GM23338 (cell line): ENCODE results near the gene LIFR. TPM values are rescaled to one million over a fixed set of nuclear protein-coding genes. Genes with fewer than 3 reads are reported as not detected.

ENCODE experiments used
- ATAC-seq: fragments of 200-7000 bp; cut with Tn5 transposase; 3 replicates; pipeline ENCODE4 v1.9.1; 2020
- DNase-seq: peaks from one replicate; pipeline ENCODE4 v3.0.0-alpha.2; 2015; ENCODE audit warnings: low spot score
- H2AFZ ChIP-seq: fragments of 200-600 bp; sonication (generic); 2 replicates; pipeline ENCODE4 v1.8.0; 2016; ENCODE audit warnings: antibody characterized with exemption, mild to moderate bottlenecking, moderate library complexity
- H3F3A ChIP-seq: fragments of 200-600 bp; sonication (generic); replicated peaks from 2 replicates; pipeline ENCODE4 v1.8.0; 2017; ENCODE audit warnings: antibody characterized with exemption, mixed run types, low read depth
- H3K27ac ChIP-seq: fragments of 200-600 bp; sonication (generic); 2 replicates; pipeline ENCODE4 v1.6.1; 2016; ENCODE audit warnings: low read depth
- H3K27me3 ChIP-seq: fragments of 200-600 bp; sonication (generic); 2 replicates; pipeline ENCODE4 v1.8.0; 2016; ENCODE audit warnings: mild to moderate bottlenecking, mixed run types, moderate library complexity; ENCODE audit not compliant: insufficient read depth
- H3K36me3 ChIP-seq: fragments of 200-600 bp; sonication (generic); 2 replicates; pipeline ENCODE4 v1.8.0; 2016; ENCODE audit warnings: mild to moderate bottlenecking; ENCODE audit not compliant: insufficient read depth
- H3K4me1 ChIP-seq: fragments of 200-600 bp; sonication (generic); 2 replicates; pipeline ENCODE4 v1.8.0; 2016; ENCODE audit warnings: mild to moderate bottlenecking, moderate library complexity; ENCODE audit not compliant: insufficient read depth
- H3K4me2 ChIP-seq: fragments of 200-600 bp; sonication (generic); 2 replicates; pipeline ENCODE4 v1.7.1; 2017; ENCODE audit warnings: mixed run types
- H3K4me3 ChIP-seq: fragments of 200-600 bp; sonication (generic); 2 replicates; pipeline ENCODE4 v1.6.1; 2016; ENCODE audit warnings: mixed run types
- H3K79me2 ChIP-seq: fragments of 200-600 bp; sonication (generic); replicated peaks from 2 replicates; pipeline ENCODE4 v1.8.0; 2017; ENCODE audit warnings: mild to moderate bottlenecking; ENCODE audit not compliant: insufficient read depth
- H3K9me2 ChIP-seq: fragments of 200-600 bp; sonication (generic); 2 replicates; pipeline ENCODE4 v1.8.0; 2017; ENCODE audit not compliant: insufficient read depth
- H4K20me1 ChIP-seq: fragments of 200-600 bp; sonication (generic); replicated peaks from 2 replicates; pipeline ENCODE4 v1.8.0; 2017; ENCODE audit warnings: mild to moderate bottlenecking; ENCODE audit not compliant: insufficient read depth
- H3K27ac Mint-ChIP-seq: 2 replicates; pipeline ENCODE4 v1.8.0; 2020; ENCODE audit warnings: inconsistent platforms, mild to moderate bottlenecking, moderate library complexity, mixed read lengths
- H3K27me3 Mint-ChIP-seq: 3 replicates; pipeline ENCODE4 v1.8.0; 2022; ENCODE audit warnings: low read depth, mild to moderate bottlenecking, moderate library complexity, mixed read lengths, inconsistent platforms; ENCODE audit not compliant: insufficient read depth, poor library complexity
- H3K36me3 Mint-ChIP-seq: 3 replicates; pipeline ENCODE4 v1.8.0; 2021; ENCODE audit warnings: low read depth, mild to moderate bottlenecking, inconsistent platforms, moderate library complexity, mixed read lengths
- H3K4me1 Mint-ChIP-seq: 3 replicates; pipeline ENCODE4 v1.8.0; 2020; ENCODE audit warnings: mild to moderate bottlenecking, inconsistent platforms, mixed read lengths
- H3K4me3 Mint-ChIP-seq: 3 replicates; pipeline ENCODE4 v1.8.0; 2021; ENCODE audit warnings: moderate library complexity, mild to moderate bottlenecking, inconsistent platforms, mixed read lengths
- H3K9me3 Mint-ChIP-seq: 3 replicates; pipeline ENCODE4 v1.8.0; 2020; ENCODE audit warnings: moderate library complexity, mild to moderate bottlenecking, inconsistent platforms, mixed read lengths
- EZH2 ChIP-seq: fragments of 200-600 bp; sonication (generic); IDR thresholded peaks from one replicate; pipeline ENCODE4 v1.8.0; 2017; ENCODE audit warnings: antibody characterized with exemption, mild to moderate bottlenecking, low read depth; ENCODE audit not compliant: unreplicated experiment
- JUNB ChIP-seq: IDR thresholded peaks from one replicate; pipeline ENCODE4 v1.6.1; 2016; ENCODE audit warnings: antibody characterized with exemption; ENCODE audit not compliant: unreplicated experiment
- NANOG ChIP-seq: IDR thresholded peaks from 2 replicates; pipeline ENCODE4 v1.6.1; 2016; ENCODE audit warnings: antibody characterized with exemption, borderline replicate concordance
- POLR2AphosphoS5 ChIP-seq: IDR thresholded peaks from 2 replicates; pipeline ENCODE4 v1.6.1; 2016; ENCODE audit warnings: antibody characterized with exemption, low read depth
- STAT1 ChIP-seq: IDR thresholded peaks from one replicate; pipeline ENCODE4 v1.6.1; 2016; ENCODE audit warnings: antibody characterized with exemption; ENCODE audit not compliant: unreplicated experiment
- ZNF114 ChIP-seq: fragments of 250-450 bp; sonication (Bioruptor Pico); IDR thresholded peaks from 2 replicates; pipeline ENCODE4 v1.5.0; 2020; ENCODE audit warnings: mild to moderate bottlenecking, moderate library complexity
- polyA plus RNA-seq: library from polyadenylated mRNA; unstranded; fragments of >200 nt; fragmentation: Nextera tagmentation; extraction: Ambion mirVana; gene quantifications from 2 replicates; pipeline ENCODE4 v1.2.1, GENCODE V29; 2016
- total RNA-seq: library from RNA; depleted of rRNA; stranded (reverse); fragments of >200 nt; shearing (Covaris generic); gene quantifications from 2 replicates; pipeline ENCODE4 v1.2.3, GENCODE V29; 2014
- TF ChIP-seq, protein P1 (sequence below), 2 experiments: fragments of 200-600 bp in 1 of 2; sonication (generic) in 1 of 2; conservative IDR thresholded peaks; 2 replicates each; pipeline versions ENCODE4 v1.5.1 to v1.6.1; 2016 to 2017; ENCODE audit warnings: antibody characterized with exemption in 2 of 2, low read depth in 2 of 2, mild to moderate bottlenecking in 2 of 2, moderate library complexity in 1 of 2
- TF ChIP-seq, protein P2 (sequence below): IDR thresholded peaks from one replicate; pipeline ENCODE4 v1.6.1; 2018; ENCODE audit warnings: antibody characterized with exemption; ENCODE audit not compliant: unreplicated experiment
- TF ChIP-seq, protein P3 (sequence below): fragments of 250-450 bp; sonication (Bioruptor Pico); IDR thresholded peaks from 2 replicates; pipeline ENCODE4 v1.5.0; 2020; ENCODE audit warnings: mild to moderate bottlenecking, moderate library complexity

Gene LIFR
- total and polyA plus RNA-seq, 2 experiments from 2014 or later: 11.0 to 25.2 TPM

DNA sequence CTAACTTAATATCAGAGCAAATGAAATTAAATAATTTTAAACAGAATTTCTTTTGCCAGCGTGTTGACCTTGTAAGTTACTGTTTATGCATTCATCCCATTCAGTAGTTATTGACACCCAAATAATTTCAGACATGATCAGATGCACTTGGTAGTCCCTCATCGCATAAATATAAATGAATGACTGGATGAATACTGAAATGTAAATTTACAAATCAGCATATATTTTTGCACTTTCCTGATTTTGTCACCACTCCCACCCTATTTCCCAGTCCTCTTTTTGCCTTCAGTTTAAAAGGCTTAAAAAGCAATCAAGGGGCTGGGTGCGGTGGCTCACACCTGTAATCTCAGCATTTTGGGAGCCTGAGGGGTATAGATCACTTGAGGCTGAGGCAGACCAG, 17.1 kb upstream of the LIFR start:
- DNase-seq (no peak), ATAC-seq (no peak)
- no peak for TF ChIP-seq NANOG
- TF ChIP-seq, protein P1, sequence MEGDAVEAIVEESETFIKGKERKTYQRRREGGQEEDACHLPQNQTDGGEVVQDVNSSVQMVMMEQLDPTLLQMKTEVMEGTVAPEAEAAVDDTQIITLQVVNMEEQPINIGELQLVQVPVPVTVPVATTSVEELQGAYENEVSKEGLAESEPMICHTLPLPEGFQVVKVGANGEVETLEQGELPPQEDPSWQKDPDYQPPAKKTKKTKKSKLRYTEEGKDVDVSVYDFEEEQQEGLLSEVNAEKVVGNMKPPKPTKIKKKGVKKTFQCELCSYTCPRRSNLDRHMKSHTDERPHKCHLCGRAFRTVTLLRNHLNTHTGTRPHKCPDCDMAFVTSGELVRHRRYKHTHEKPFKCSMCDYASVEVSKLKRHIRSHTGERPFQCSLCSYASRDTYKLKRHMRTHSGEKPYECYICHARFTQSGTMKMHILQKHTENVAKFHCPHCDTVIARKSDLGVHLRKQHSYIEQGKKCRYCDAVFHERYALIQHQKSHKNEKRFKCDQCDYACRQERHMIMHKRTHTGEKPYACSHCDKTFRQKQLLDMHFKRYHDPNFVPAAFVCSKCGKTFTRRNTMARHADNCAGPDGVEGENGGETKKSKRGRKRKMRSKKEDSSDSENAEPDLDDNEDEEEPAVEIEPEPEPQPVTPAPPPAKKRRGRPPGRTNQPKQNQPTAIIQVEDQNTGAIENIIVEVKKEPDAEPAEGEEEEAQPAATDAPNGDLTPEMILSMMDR (conservative IDR thresholded peaks at IDR 0.05; ENCODE audit: low read depth in 2 of 2): no peak
- no peak for TF ChIP-seq EZH2
- TF ChIP-seq POLR2AphosphoS5: no peak
- TF ChIP-seq, protein P2, sequence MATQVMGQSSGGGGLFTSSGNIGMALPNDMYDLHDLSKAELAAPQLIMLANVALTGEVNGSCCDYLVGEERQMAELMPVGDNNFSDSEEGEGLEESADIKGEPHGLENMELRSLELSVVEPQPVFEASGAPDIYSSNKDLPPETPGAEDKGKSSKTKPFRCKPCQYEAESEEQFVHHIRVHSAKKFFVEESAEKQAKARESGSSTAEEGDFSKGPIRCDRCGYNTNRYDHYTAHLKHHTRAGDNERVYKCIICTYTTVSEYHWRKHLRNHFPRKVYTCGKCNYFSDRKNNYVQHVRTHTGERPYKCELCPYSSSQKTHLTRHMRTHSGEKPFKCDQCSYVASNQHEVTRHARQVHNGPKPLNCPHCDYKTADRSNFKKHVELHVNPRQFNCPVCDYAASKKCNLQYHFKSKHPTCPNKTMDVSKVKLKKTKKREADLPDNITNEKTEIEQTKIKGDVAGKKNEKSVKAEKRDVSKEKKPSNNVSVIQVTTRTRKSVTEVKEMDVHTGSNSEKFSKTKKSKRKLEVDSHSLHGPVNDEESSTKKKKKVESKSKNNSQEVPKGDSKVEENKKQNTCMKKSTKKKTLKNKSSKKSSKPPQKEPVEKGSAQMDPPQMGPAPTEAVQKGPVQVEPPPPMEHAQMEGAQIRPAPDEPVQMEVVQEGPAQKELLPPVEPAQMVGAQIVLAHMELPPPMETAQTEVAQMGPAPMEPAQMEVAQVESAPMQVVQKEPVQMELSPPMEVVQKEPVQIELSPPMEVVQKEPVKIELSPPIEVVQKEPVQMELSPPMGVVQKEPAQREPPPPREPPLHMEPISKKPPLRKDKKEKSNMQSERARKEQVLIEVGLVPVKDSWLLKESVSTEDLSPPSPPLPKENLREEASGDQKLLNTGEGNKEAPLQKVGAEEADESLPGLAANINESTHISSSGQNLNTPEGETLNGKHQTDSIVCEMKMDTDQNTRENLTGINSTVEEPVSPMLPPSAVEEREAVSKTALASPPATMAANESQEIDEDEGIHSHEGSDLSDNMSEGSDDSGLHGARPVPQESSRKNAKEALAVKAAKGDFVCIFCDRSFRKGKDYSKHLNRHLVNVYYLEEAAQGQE: no peak
- TF ChIP-seq JUNB: no peak
- TF ChIP-seq, protein P3, sequence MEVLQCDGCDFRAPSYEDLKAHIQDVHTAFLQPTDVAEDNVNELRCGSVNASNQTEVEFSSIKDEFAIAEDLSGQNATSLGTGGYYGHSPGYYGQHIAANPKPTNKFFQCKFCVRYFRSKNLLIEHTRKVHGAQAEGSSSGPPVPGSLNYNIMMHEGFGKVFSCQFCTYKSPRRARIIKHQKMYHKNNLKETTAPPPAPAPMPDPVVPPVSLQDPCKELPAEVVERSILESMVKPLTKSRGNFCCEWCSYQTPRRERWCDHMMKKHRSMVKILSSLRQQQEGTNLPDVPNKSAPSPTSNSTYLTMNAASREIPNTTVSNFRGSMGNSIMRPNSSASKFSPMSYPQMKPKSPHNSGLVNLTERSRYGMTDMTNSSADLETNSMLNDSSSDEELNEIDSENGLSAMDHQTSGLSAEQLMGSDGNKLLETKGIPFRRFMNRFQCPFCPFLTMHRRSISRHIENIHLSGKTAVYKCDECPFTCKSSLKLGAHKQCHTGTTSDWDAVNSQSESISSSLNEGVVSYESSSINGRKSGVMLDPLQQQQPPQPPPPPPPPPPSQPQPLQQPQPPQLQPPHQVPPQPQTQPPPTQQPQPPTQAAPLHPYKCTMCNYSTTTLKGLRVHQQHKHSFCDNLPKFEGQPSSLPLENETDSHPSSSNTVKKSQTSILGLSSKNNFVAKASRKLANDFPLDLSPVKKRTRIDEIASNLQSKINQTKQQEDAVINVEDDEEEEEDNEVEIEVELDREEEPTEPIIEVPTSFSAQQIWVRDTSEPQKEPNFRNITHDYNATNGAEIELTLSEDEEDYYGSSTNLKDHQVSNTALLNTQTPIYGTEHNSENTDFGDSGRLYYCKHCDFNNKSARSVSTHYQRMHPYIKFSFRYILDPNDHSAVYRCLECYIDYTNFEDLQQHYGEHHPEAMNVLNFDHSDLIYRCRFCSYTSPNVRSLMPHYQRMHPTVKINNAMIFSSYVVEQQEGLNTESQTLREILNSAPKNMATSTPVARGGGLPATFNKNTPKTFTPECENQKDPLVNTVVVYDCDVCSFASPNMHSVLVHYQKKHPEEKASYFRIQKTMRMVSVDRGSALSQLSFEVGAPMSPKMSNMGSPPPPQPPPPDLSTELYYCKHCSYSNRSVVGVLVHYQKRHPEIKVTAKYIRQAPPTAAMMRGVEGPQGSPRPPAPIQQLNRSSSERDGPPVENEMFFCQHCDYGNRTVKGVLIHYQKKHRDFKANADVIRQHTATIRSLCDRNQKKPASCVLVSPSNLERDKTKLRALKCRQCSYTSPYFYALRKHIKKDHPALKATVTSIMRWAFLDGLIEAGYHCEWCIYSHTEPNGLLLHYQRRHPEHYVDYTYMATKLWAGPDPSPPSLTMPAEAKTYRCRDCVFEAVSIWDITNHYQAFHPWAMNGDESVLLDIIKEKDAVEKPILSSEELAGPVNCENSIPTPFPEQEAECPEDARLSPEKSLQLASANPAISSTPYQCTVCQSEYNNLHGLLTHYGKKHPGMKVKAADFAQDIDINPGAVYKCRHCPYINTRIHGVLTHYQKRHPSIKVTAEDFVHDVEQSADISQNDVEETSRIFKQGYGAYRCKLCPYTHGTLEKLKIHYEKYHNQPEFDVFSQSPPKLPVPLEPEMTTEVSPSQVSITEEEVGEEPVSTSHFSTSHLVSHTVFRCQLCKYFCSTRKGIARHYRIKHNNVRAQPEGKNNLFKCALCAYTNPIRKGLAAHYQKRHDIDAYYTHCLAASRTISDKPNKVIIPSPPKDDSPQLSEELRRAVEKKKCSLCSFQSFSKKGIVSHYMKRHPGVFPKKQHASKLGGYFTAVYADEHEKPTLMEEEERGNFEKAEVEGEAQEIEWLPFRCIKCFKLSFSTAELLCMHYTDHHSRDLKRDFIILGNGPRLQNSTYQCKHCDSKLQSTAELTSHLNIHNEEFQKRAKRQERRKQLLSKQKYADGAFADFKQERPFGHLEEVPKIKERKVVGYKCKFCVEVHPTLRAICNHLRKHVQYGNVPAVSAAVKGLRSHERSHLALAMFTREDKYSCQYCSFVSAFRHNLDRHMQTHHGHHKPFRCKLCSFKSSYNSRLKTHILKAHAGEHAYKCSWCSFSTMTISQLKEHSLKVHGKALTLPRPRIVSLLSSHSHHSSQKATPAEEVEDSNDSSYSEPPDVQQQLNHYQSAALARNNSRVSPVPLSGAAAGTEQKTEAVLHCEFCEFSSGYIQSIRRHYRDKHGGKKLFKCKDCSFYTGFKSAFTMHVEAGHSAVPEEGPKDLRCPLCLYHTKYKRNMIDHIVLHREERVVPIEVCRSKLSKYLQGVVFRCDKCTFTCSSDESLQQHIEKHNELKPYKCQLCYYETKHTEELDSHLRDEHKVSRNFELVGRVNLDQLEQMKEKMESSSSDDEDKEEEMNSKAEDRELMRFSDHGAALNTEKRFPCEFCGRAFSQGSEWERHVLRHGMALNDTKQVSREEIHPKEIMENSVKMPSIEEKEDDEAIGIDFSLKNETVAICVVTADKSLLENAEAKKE (CRISPR knock-in tag): no peak
- no peak for TF ChIP-seq ZNF114
- TF ChIP-seq STAT1: no peak
- Mint-ChIP-seq H3K4me3 (no peak overlapping the region), H3K4me1 (peaks cover 7% of the 10 kb centered on the region; the same call in 2 of the 3 replicates), H3K27me3 (peaks cover 4% of the 10 kb centered on the region), H3K36me3 (no peaks in the 10 kb centered on the region), H3K9me3 (no peaks in the 10 kb centered on the region), H3K27ac (no peak overlapping the region)
- H3F3A ChIP-seq: no peaks in the 10 kb centered on the region
- no peak overlapping the region for H3K27ac ChIP-seq
- 0 out of 2 replicates have a peak, but pooled peaks cover 1% of the 10 kb centered on the region for H3K9me2 ChIP-seq
- no peak overlapping the region for H3K4me2 ChIP-seq
- no peaks in the 10 kb centered on the region for H3K27me3 ChIP-seq
- no peak overlapping the region for H3K4me3 ChIP-seq
- H3K79me2 ChIP-seq: no peaks in the 10 kb centered on the region
- H3K4me1 ChIP-seq: no peaks in the 10 kb centered on the region
- no peaks in the 10 kb centered on the region for H4K20me1 ChIP-seq
- no peaks in the 10 kb centered on the region for H3K36me3 ChIP-seq
- no peak overlapping the region for H2AFZ ChIP-seq
